Measurements from ENCODE around the gene DRC1.

- TF ChIP-seq CTCF (IDR thresholded peaks at IDR 0.05) (no peak), POLR2A (IDR thresholded peaks at IDR 0.05) (no peak)
Observed at GRCh38 chr2:26448651-26449050, 46.9 kb downstream of the DRC1 start.

Measured in esophagus squamous epithelium (tissue), 4 donors.